Neural progenitor cell (in vitro differentiated cells): ENCODE results near the gene S100A10.

Experiments
- CTCF ChIP-seq: fragments of 200-600 bp; sonication (generic); IDR thresholded peaks from 2 replicates; pipeline ENCODE4 v1.5.1; 2017; ENCODE audit warnings: antibody characterized with exemption, mild to moderate bottlenecking
- EZH2 ChIP-seq: fragments of 200-600 bp; sonication (generic); IDR thresholded peaks from 2 replicates; pipeline ENCODE4 v1.6.1; 2017; ENCODE audit warnings: antibody characterized with exemption, mild to moderate bottlenecking, moderate library complexity
- EZH2phosphoT487 ChIP-seq: fragments of 200-600 bp; sonication (generic); IDR thresholded peaks from 2 replicates; pipeline ENCODE4 v1.6.1; 2017; ENCODE audit warnings: antibody characterized with exemption

- no peak for TF ChIP-seq CTCF
- TF ChIP-seq EZH2: no peak
- no peak for TF ChIP-seq EZH2phosphoT487
These were observed 3.4 kb downstream of the S100A10 start for GRCh38 chr1:151990058-151990855.
